Measurements from ENCODE around the gene HMGCR.

HMGCR gene

DNA sequence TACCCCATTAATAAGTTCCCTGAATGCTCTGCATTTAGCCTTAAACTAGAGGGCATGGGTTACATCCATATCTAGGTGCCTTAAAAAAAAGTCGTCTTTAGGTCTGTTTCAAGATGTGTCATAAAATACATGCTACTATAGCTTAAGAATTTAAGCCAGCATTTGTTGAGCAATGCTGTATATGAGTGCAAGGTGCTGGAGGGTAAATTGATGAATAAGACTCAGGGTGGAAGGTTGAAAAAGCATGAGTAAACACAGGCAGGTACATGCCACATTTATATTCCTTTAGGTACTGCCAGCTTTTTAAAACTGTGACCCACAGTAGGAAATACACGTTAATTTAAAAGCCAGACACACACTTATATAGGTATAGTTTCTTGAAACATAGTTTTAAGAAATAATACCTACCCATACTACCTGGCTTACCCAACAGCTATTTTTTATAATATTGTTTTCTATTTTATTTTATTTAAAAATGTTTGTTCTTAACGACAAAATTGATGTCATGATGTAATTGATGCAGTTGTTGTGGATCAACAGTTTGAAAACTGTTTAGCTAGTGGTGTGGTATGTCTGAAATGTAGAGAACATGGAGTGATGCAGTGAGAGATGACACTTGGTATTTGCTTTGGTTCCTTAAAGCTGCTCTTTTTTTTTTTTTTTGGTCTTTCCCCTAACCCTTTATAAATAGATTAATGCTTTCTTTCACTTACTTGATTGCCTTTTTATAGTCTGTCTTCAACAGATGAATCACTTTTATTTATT, 3.9 kb downstream of the HMGCR start:
- DNase-seq (ENCODE audit: low spot score) = no peak

DNA sequence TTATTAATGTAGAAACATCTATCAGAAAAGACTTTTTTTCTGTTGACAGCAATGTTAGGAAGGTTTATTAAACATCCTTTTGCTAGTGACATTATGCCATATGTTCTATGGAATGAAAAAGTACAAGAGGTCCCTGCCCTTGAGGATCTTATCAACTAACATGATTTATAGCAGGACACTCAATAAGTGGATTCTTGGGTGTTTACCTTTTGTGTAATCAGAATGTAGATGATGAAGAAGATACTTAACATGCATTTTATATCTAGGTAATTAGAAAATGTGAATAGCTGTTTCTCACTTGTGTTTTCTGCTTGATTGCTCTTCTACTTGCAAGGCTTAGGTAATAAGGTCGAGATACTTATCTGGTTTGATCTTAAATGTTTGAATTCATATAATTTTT, 4.9 kb downstream of the HMGCR start:
- DNase-seq (ENCODE audit: low spot score) = no peak

DNA sequence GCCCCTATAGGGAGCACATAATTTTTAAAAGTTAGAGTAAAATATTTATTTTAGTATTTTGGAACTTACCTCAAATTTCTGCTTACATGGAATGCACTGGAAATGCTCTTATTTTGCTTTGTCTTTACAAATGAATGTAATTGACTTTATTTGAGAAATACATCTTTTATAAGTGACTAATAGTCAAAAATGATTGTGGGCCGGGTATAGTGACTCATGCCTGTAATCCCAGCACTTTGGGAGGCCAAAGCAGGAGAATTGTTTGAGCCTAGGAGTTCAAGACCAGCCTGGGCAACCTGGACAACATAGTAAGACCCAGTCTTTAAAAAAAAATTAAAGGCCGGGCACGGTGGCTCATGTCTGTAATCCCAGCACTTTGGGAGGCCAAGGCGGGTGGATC, 5.8 kb downstream of the HMGCR start:
- no peak for DNase-seq (ENCODE audit: low spot score)

DNA sequence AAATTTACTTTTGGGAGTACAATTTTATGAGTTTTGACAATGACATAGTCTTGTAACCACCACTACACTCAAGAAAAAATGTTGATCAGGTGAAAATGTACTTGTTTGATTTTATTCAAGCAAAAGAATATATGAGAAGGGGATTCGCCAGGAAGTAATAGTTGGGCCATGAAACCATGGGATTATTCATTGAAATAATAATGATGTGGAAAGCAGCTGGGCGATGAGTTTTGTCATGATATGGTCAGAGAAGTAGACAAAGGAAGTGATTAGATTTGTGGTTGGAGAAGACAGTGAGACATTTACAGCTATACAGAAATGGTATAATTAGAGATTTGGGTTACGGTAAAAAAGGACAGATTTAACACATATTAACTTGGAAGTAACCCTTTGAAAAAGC, 11.2 kb downstream of the HMGCR start:
- no peak for DNase-seq (ENCODE audit: low spot score)

DNA sequence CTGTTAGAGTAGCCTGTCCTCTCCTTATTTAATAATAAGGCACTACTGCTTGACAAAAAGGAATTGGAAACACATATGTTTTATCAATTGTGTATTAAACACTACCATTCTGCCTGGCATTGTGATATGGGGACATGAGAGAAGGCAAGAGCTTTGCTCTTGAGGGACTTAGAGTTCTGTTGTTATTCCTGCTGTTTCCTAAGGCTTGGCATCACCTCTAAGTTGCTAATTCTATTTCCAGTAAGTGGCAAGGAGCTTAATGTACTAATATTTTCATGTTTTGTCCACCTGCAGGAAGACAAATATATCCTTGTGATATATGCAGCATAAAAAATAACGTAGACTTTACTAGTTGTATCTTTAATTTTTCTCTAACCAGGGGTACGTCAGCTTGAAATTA, 12.6 kb downstream of the HMGCR start:
- DNase-seq (ENCODE audit: low spot score) = no peak

DNA sequence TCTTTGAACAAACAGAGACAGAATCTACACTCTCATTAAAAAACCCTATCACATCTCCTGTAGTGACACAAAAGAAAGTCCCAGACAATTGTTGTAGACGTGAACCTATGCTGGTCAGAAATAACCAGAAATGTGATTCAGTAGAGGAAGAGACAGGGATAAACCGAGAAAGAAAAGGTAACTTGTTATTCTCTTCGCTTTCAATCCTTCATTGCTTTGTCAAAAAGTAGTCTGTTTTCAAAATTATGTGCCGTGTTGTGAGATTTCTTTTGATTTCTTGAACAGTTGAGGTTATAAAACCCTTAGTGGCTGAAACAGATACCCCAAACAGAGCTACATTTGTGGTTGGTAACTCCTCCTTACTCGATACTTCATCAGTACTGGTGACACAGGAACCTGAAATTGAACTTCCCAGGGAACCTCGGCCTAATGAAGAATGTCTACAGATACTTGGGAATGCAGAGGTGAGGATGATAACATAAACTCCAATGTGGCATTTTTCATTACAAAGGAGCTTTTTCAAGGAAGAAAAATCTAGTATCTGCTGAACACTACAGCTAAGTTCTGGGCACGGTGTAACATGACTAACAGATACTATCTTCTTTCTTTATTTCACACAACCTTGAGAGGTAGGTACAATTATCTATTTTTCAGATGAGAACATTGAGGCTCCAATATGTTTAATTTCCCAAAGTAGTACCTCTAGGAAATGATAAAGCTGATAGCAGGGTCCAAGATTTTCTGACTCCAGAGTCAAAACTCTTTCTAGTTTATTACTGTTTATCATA, 14.3 kb downstream of the HMGCR start:
- no peak for DNase-seq (ENCODE audit: low spot score)

DNA sequence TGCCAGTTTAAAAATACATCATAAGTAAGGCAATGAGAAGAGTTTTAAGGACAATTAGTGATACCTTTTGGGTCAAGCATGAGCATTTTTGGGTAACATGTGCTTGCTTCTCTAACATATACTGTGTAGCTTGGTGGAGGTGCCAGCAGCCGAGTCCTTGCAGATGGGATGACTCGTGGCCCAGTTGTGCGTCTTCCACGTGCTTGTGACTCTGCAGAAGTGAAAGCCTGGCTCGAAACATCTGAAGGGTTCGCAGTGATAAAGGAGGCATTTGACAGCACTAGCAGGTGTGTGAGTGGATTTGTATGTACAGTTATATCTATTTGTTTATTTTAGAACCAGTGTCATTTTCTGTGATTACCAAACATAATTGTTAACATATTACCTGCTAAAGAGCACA, 18.2 kb downstream of the HMGCR start:
- DNase-seq (ENCODE audit: low spot score) = no peak

DNA sequence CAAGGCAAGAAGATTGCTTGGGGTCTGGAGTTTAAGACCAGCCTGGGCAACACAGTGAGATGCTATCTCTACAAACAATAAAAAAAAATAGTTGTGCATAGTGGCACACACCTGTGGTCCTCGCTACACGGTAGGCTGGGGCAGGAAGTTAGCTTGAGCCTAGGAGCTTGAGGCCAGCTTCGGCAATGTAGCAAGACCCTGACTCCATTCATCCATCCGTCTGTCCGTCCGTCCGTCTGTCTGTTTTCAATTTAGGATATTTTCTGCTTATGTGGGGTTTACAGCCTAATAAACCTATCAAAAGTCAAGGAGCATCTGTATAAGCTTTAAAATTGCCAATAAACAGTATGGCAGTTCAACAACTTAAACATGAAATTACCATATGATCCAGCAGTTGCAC, 19.7 kb downstream of the HMGCR start:
- no peak for DNase-seq (ENCODE audit: low spot score)

DNA sequence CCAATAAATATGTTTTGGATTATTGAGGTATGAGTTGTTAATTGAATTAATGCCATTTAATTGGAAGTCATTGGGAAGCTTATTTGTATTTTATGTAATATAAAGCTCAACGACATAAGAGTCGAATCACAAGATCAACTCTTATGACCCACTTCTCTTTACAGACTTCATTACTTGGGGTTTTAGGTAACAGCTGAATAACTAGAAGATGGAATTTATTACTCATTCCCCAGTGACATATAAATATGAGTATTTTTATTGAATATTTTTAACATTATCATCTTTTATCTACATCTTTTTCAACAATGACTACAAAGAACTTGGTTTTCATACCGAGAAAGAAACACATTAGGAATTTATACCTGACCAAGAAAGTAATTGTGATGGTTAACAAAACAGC, 21.1 kb downstream of the HMGCR start:
- no peak for DNase-seq (ENCODE audit: low spot score)

DNA sequence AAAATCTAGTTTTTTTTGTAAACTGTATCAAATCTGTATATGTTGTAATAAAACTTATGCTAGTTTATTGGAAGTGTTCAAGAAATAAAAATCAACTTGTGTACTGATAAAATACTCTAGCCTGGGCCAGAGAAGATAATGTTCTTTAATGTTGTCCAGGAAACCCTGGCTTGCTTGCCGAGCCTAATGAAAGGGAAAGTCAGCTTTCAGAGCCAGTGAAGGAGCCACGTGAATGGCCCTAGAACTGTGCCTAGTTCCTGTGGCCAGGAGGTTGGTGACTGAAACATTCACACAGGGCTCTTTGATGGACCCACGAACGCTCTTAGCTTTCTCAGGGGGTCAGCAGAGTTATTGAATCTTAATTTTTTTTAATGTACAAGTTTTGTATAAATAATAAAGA, 24.3 kb downstream of the HMGCR start:
- DNase-seq (ENCODE audit: low spot score) = peak; percentile 26

DNA sequence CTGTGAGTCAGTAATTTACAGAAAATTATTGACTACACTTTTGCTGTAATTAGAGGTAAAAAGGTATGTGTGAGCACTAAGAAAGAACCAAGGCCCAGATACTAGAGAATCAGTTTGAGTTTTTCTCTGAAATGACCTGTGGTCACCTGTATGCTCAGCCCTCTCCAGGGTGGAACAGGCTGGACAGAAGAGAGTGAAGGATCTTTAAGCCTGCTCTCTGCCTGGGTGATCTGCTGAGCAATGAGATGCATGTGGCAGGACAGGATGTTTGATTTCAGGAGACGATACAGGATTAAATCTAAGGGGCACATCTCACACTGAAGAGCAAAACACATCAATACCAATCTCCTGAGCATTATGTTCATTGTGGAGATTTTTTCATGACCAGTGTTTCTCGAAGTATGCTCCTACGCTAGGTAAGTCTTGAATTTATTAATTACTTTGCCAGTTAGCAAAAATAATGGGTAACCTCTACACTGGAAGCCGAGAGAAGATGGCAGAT, 25.5 kb downstream of the HMGCR start:
- DNase-seq (ENCODE audit: low spot score) = no peak

DNA sequence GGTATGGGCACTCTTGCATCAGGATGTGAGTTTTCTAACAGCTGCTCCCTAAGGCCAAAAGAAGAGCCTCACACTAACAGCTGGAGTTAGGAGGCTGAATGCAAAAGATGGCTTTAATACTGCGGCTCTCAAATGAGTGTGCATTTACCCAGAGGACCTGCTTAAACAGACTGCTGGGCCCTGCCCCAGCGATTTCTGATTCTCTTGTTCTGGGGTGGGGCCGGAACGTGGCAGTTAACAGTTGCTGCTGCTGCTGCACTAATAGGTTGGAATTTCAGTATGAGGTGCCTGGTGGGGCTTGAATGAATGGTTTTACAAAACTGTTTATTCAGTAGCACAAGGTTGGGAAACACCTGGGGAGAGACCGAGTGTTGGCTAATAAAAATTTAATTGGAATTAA, 26.1 kb downstream of the HMGCR start:
- DNase-seq (ENCODE audit: low spot score) = no peak

DNA sequence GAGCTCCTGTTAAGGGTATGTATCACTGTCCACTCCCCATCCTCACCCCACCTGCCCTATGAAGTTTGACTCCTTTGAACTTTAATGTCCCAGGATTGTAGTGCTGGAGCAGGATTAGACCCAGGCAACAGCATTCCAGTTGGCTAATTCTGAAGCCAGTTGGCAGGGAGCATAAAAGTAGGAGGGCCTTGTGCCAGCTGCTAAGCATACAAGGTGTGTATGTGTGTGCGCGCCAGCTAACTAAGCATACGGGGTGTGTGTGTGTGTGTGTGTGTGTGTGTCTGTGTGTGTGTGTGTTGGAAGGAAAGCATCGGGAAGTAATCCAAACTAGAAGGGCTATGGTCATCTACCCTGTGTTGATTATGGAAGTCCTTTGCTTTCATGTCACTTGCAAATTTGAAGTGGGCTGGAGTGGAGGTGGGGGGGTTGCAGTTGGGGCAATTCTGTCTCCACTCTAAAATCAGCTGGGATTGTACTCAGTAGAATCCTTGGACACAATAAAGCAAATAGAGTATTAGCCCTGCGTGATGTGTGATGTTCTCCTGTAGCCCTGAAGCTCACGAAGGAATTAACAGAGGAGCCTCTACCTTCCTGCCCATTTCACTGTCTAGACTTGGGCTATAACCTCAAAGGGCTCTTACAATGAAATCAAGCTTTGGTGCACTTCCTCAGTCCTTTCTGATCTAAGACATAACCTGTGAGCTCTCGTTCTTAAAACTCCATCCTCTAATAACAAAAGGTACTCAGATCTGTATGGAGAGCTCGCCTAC, 26.9 kb downstream of the HMGCR start:
- no peak for DNase-seq (ENCODE audit: low spot score)

DNA sequence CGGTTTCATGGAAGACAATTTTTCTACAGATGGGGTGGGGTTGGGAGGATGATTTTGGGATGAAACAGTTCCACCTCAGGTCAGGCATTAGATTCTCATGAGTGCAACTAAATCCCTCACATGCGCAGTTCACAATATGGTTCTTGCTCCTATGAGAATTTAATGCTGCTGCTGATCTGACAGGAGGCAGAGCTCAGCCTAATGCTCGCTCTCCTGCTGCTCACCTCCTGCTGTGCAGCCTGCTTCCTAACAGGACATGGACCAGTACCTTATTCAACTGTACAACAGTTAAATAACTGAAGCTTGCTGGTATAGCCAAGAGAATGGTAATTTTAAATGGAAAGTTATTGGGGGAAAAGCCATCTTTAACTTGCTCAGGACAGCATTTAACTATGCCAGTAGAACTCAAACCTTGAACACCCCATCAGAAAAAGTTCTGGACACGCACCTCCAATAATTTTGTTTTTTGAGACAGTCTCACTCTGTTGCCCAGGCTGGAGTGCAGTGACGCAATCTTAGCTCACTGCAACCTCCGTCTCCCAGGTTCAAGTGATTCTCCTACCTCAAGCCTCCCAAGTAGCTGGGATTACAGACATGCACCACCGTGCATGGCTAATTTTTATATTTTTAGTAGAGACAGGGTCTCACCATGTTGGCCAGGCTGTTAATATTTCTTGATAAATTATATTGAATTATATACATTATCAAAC, 27.7 kb downstream of the HMGCR start:
- no peak for DNase-seq (ENCODE audit: low spot score)

DNA sequence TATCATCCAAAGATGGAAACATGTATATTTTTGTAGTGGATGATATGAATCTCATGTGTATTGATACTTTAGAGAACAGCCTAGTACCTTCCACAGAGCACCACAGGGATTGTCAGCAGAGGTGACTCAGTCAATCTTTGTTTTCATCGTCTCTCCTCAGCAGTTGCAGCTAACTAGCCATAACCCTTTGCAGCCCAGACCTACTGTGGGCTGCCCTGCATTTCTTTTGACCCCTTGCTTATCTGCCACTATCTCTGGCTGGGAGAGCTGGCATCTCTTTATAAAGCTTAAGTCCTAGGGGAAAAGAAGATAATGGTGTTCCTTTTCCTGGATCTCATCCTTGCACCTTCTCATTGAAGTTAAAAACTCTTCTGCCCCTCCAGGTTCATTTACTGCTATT, 28.7 kb downstream of the HMGCR start:
- DNase-seq (ENCODE audit: low spot score) = no peak

DNA sequence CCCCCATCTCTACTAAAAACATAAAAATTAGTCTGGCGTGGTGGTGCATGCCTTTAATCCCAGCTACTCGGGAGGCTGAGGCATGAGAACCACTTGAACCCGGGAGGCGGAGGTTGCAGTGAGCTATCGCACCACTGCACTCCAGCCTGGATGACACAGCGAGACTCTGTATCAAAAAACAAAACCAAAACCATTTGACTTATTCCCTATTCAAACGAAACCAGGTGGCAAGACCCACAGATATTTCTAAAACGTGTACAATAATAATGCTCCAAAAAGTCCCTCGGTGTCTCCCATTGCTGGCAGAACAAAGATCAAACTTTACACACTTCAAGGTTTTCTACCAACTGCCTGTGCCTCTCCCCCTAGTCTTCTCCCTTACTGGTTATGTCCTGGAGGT, 29.8 kb downstream of the HMGCR start:
- no peak for DNase-seq (ENCODE audit: low spot score)

DNA sequence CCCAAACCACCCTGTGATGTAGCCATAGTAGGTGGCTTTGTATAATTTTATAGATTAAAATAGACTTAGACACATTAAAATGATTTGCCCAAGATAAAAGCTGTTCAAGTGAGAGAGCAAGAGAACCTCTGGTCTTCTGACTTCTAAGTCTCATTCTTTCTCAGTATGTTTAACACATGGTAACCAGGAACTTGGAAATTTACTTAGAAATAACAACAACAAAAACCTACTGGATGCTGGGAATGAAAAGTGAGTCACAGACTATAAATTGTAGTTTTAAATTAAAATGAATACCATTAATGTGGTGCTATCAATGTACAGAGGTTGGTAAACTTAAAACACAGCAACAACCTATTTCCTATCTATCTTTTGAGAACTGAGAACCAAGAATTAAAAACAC, 30.4 kb downstream of the HMGCR start:
- DNase-seq (ENCODE audit: low spot score) = no peak

DNA sequence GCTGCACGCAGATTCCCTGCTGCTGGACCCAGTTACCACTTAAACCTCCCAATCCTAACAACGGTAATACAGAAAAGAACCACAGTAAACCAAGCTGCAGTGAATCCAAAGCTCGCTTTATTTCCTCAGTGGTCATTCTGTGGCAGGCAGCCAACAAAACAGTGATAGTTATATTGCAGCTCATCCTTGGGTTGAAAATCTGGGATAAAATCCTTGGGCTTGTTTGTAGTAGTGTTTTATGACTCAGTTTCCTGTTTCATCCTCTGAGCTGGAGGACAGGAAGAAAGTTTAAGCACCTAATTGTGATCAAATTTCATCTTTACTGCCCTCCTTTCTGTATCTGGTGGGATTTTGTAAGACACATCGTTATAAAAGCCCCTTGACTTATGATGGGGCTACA, 31.4 kb downstream of the HMGCR start:
- no peak for DNase-seq (ENCODE audit: low spot score)

DNA sequence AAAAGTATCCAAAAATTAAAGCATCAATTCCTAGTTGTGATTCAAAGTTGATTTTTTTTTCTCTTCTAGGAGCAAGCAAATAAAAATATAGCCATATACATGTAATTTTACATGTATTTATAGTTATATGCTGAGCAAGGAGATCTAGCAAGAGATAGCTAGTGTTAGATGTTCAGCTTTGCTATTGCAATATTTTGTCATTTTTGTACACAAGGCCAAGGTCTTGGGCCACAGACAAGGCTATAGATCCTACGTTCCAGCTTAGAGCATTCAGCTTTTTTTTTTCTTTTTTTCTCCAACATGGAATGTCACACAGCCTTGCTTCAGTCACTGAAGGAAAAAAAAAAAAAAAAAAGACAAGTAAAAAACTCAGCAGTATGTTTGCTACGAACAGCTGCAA, 36.8 kb downstream of the HMGCR start:
- no peak for DNase-seq (ENCODE audit: low spot score)

DNA sequence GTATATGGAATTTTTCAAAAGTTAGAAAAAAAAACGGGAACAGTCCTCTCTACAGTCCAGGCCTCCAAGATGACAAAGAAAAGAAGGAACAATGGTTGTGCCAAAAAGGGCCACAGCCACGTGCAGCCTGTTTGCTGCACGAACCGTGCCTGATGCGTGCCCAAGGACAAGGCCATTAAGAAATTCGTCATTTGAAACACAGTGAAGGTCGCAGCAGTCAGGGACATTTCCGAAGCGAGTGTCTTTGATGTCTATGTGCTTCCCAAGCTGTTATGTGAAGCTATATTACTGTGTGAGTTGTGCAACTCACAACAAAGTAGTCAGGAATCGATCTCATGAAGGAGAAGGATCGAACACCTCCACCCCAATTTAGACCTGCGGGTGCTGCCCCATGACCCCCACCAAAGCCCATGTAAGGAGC, 37.4 kb downstream of the HMGCR start:
- no peak for DNase-seq (ENCODE audit: low spot score)

DNA sequence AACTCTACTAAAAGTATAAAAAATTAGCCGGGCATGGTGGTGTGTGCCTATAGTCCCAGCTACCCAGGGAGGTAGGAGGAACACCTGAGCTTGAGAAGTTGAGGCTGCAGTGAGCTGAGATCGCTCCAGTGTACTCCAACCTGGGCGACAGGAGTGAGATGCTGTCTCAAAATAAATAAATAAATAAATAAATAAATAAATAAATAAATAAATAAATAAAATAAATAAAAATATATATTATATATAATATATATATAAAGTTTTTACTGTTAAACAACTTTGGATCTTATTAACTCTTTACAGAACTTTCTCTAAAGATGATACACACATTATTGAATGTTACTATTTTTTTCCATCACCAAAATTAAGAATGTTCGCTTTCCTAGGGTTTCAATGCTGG, 38.4 kb downstream of the HMGCR start:
- no peak for DNase-seq (ENCODE audit: low spot score)

DNA sequence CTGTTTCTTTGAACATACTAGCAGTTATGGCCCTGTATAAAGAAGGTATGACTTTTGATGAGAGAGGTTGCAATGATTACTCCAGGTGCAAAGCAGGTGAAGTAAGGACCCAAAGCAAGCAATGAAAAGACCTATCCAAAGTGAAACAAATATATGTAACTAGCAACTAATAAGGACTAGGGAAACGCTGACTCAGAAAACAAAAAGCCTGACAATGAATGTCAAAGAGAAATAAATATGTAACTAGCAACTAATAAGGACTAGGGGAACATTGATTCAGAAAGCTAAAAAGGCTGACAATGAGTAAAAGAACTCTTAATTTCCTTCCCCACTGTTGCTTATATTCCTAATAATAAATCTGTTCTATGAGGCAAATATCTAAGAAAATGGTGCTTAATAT, 43.1 kb downstream of the HMGCR start:
- no peak for DNase-seq (ENCODE audit: low spot score)

Data from globus pallidus (tissue), 1 donor.